Measurements from ENCODE around the gene ARHGAP33. TPM values are rescaled to one million over a fixed set of nuclear protein-coding genes. Genes with fewer than 3 reads are reported as not detected.

The ARHGAP33 gene
- total RNA-seq, 1 experiment from 2014 or later, result 2.3 TPM

DNA sequence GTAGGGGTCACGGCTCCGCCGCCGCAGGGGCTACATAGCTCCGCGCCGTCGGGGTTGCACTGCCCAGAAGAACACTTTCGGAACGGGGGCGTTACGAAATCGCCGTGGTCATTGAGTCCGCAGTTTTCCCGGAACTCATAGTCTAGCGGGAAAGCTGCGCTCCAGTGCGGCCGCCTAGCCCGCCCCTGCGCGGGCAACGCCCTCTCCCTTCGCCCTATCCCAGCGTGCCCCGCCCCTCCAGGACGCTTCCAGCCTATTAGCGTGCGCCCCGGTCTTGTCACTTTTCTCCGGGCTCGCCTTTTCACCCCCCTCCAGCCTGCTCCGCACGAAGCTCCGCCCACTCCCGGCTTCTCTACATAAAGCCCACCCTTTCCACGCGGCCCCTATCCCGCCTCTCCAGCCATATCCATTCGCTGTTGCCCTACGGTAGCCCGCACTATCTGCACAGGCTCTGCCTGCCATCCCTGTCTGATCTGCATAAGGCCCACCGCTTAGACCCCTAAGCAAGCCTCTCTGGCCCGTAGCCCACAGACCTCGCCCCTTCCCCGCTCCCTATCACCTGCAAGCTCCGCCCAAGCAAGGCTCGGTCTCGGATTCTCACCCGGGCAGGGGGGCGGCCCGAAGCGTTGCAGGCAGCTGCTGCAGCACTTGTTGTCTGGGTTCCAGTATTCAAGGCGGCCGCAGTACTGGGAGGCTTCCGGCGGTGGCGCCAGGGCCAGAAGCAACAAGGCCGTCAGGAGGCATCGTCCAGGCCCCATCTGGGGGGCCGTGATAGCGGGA lies 34.8 kb upstream of the ARHGAP33 start:
- DNase-seq (ENCODE audit: low read depth), result peak; percentile 98

DNA sequence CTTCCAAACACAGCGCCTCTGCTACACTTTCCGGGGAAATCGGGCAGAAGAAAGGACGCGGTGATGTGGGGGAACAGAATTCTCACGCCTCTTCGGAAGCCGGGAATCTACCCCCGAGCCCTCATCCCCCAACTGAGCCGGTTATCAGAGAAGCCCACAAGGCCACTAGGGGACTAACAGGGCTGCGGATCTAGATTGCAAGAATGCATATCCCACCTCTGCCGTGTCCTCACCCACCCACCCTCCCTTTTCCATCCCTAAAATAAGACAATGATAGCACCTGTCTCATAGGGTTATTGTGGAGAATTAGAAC lies 34.2 kb upstream of the ARHGAP33 start:
- DNase-seq (ENCODE audit: low read depth), result no peak

DNA sequence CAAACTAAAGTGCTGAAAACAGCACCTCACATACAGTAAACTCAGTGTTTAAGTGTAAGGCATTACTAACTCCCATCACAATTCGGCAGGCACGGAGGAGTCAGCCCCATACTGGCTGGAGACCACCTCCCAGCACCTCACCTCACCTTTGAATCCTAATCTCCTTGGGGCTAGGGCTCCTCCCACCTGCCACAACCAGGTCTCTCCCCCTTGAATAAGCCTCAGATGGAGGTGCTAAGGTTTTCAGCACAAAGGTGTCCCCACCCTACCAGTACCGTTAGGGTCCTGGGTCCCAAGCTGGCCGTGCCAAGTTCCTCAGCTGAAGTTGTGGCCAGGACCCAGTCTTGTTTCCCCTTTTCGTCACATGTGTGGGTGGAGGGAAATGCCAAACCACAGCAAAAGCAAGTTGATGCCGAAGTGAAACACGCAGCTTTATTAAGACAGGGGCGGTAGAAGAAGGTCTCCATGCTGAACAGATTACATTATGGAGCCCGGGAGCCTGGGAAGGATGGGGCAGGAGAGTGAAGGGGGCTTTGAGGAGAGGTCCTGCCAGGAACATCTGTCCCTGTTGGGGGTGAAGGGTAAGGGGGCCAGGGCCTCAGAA lies 33.1 kb upstream of the ARHGAP33 start, which contains the start of gene IGFLR1:
Gene IGFLR1, minus strand, starts transcription at position 332 of the 604 bp plus-strand sequence. CDS start 1,272 bp downstream, outside the sequence.
- DNase-seq (ENCODE audit: low read depth), result no peak

DNA sequence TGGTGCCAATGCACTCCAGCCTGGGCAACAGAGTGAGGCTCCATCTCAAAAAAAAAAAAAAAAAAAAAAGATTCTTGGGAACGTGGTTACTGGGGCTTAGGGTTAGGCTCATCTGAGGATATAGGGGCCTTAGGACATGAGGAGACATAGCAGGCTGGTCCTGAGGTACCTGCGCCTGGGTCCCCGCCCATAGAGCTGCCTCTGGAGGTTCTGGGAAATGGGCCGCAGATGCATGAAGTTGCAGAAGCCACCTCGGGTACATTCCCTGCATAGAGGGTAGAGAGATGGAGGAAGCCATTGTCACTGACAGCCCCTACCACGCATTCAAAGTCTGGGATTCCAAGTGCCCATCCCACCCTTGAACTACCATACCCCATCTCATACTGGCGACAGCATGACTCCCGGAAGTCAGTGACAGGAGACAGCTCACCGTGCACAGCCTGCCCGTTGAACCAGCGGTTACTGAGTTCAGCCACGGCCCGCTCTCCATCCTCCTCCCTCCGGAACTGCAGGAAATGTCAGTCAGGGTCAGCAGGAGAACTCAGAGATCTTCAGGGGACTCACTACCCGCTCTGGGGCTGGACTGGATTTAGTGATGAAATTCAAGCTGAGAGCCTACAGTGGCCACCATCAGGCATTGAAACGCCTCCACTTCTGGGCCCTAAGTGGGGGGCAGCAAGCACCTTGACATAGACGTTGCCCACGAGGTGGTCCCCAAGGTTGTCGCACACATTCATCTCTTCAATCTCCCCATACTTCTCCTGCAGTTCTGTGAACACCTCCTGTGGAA lies 31.5 kb upstream of the ARHGAP33 start:
- no peak for DNase-seq (ENCODE audit: low read depth)

DNA sequence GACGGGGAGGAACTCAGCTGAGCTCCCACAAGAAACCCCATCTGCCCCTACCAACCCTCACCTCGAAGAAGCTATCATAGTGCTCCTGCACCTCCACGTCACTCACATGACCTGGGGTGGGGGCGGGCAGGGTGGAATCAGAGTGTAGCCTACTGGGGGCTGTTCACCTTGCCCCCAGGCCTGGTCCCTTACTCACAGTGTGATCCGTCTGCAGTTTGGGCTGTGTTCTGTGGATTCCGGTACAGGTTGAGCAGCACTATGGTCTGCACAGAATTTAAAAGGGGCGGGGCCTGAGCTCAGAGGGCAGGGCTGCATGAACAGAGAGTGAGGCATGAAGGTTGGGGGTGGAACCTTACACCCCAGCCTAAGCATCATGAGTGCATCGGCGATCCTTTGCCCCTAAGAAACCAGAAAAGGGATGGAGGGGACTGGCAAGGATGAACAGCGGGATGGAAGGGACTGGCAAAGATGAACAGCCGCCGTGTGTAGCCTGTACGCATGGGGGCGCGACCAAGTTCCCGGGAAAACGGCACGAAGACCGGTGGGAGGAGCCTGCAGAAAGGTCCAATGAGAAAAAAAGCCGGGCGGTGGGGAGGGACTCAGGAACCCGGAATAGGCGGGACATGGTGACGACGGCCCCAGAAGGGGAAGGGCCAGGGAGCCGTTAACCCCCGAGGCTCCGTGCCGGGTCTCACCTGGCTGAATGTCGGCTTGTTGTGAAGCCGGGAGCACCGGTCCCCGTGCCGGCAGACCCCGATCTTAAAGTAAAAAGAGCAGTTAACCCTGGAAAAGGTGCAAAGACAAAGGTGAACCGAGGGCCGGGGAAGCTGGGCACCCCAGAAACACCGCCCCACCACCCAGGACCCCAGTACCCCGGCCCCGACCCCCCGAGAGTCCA lies 30.7 kb upstream of the ARHGAP33 start:
- DNase-seq (ENCODE audit: low read depth), result peak; percentile 96

DNA sequence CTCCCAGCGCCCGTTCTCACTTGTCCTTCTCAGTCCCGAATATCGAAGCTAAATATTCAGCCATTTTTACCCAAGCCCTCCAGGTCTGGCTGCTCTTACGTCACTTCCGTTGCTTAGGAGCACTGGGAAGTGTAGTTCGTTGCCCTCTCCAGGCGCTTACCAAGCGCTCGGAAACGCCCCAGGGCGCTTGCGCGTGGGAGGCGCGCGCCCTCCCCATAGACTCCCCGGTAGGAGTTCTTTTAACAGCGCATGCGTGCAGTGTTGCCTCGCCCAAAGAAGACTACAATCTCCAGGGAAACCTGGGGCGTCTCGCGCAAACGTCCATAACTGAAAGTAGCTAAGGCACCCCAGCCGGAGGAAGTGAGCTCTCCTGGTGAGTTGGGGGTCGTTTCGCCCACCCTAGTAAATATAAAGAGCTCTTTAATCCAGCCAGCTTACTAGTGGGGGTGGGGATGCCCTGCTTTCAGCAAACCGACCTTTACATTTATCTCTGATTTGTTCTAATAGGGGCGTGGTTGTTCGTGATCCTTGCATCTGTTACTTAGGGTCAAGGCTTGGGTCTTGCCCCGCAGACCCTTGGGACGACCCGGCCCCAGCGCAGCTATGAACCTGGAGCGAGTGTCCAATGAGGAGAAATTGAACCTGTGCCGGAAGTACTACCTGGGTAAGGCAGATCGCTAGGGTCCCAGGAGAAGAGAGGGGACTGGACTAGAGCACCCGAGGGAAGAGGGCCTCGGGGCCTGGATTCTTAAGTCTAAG lies 29.9 kb upstream of the ARHGAP33 start, which contains the start of the genes PSENEN and U2AF1L4:
Gene PSENEN, plus strand, starts transcription at position 324 of the 759 bp plus-strand sequence. Its CDS starts 280 bp downstream, at position 604.
Gene U2AF1L4, minus strand, starts transcription at position 91 of the 759 bp plus-strand sequence. Its CDS starts 27 bp downstream, at position 64.
- peak; percentile 99 for DNase-seq (ENCODE audit: low read depth)

DNA sequence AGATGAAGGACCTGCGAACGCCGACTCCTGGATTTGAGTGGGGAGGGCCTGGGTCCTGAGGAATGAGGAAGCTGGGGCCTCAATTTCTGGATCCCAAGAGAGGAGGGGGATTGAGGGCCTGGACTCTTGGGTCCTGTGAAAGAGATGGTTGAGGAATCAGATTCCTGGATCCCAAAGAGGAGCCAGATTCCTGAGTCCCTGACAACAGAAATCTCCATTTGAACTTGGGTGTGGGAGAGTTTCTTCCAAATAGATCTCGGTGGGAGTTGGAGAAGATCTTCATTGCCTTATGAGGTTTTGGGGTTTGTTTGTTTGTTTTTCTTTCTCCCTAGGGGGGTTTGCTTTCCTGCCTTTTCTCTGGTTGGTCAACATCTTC lies 29.3 kb upstream of the ARHGAP33 start:
- no peak for DNase-seq (ENCODE audit: low read depth)

DNA sequence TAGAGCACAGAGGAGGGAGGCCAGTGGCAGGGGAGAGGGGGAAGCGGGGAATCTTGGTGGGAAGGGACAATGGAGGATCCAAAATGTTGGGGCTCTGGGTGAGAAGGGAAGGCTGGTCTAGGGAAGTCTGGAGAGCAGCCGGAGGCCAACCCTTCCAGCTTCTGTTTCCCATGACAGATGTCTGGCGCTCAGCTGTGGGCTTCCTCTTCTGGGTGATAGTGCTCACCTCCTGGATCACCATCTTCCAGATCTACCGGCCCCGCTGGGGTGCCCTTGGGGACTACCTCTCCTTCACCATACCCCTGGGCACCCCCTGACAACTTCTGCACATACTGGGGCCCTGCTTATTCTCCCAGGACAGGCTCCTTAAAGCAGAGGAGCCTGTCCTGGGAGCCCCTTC lies 28.8 kb upstream of the ARHGAP33 start:
- DNase-seq (ENCODE audit: low read depth), result no peak

DNA sequence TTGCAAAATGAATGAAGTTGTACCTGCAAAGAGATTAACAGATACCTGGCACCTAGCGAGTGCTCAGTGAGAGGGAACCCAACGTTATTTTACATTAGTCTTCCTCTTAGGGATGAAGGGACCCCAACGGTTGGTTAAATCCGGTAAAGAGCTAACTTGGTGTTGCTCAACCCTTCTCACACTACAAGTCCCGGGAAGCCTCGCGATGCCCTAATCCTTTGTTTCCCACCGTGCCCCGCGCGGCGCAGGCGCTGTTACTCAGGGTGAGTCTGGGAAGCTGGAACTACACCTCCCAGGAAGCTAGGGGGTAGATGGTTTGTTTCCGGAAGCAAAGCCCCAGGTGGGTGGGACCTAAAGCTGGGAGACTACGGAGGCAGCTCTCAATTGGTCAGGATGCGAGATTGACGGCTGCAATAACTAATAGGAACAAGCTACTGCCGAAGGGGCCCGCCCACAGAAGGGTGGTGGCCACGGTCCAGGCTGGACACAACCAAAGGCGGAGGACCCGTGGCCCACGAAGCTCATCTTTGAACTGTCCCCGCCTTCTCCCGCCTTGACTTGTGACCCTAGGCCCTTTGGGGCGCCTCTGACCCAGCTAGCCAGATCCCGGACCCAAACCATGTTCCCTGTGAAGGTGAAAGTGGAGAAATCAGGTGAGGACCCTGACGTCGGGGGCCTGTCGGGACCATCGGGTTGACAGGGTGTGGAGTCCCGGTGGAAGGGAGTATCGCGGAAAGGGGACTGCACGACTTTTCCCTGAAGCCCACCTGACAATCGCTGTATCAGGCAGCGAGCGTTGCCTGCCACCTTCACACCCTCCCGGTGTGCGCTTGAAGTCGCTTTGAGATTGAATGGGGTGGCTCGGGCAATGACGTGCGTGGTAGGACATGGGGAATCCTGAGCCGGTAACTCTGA lies 27.0 kb upstream of the ARHGAP33 start, which contains the start of gene LIN37:
Gene LIN37, plus strand, starts transcription at position 471 of the 915 bp plus-strand sequence. Its CDS starts 149 bp downstream, at position 620.
- peak; percentile 99 for DNase-seq (ENCODE audit: low read depth)

DNA sequence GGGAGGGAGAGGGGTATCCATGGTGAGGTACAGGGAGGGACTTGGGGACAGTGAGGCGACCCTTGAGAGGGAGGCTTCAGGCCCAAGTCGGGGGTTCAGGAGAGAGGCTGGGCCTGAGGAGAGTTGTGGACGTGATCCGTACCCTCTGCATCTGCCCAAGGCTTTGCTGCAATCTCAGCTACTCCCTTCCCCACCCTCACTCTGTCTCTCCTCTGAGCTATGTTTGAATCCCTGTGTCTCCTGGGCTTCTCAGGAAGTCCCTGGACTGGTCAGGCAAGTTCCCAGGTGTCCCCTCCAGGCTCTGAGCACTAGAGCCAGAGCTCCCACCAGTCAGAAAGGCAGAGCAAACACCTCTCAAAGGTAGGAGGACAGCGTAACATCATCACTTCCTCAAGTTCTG lies 25.2 kb upstream of the ARHGAP33 start:
- DNase-seq (ENCODE audit: low read depth), result no peak

DNA sequence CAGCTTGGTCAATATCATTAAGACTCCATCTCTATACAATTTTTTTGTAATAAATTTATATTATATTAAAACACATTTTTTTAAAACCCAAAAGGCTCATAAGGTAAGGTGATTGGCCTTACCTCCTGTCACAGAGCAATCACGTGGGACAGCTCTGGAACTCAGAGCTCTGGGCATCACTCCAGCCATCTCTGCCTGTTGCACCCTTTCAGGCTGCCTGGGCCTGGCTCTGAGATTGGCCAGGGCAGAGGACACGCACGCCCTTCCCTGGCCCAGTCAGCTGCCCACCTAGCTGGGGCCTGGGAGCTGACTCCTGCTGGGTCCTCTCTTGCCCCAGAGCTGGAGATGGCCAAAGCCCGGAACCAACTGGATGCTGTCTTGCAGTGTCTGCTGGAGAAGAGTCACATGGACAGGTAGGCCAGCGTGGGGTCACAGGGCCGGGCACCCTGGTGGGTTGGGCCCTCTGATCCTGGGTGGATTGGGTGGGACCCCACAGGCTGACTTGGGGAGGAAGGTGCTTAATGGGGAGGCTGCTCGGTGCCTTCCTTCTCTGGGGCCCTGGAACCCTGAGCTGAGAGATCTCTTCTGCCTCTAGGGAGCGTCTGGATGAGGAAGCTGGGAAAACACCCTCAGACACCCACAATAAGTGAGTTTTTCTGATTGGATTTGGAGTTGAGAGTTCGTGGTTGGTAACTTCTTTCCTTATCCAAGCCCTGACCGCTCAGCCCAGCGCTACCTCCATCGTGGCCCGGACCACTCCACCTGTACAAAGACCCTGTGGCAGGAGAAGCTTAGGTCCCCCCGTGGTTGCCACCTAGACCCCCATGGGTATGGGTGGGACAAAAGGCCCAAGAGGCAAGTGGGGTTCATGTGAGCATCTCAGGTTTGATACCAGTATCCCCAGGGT lies 23.3 kb upstream of the ARHGAP33 start:
- DNase-seq (ENCODE audit: low read depth), result no peak

DNA sequence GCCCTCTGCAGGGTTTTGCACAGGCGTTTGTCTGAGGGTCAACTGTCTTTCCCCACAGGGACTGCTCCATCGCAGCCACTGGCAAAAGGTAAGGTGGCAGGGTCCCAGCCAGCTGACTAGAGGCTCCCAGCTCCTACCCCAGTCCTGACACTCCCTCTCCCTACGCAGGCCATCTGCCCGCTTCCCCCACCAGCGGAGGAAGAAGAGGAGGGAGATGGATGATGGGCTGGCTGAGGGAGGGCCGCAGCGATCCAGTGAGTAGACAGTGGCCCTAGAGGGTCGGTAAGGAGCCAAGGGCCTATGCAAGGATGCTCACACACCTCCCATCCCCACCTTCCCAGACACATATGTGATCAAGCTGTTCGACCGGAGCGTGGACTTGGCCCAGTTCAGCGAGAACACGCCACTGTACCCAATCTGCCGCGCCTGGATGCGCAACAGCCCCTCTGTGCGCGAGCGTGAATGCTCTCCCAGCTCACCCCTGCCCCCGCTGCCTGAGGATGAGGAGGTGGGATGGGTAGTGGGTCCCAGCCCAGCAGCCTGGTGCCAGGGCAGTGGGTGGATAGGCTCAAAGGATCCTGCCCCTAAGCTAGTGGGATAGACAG lies 22.5 kb upstream of the ARHGAP33 start:
- no peak for DNase-seq (ENCODE audit: low read depth)

DNA sequence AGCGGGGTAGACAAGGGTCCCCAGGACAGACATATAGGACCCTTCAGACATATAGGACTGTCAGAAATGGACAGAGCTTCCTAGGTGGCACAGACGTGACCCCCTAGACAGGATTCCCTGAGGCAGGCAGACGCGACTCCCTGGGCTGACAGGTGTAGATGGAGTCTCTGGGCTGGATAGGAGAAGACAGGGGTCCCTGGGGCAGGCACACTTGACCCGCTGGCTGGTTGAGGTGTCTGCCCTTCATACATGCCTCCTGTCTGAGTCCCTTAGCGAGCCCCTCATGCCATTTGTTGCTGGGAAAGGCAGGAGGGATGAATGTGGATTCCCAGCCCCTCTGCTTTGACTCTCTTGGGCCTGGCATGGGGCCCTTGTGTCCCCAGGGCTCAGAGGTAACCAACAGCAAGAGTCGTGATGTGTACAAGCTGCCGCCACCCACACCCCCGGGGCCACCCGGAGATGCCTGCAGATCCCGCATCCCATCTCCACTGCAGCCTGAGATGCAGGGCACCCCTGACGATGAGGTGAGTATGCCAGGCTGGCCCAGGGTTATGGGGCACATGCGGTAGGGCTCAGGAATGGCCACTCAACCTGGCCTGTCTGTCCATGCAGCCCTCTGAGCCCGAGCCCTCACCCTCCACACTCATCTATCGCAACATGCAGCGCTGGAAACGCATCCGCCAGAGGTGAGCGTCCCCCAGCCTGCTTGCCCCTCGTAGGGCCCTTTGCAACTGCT lies 21.6 kb upstream of the ARHGAP33 start:
- DNase-seq (ENCODE audit: low read depth), result no peak

DNA sequence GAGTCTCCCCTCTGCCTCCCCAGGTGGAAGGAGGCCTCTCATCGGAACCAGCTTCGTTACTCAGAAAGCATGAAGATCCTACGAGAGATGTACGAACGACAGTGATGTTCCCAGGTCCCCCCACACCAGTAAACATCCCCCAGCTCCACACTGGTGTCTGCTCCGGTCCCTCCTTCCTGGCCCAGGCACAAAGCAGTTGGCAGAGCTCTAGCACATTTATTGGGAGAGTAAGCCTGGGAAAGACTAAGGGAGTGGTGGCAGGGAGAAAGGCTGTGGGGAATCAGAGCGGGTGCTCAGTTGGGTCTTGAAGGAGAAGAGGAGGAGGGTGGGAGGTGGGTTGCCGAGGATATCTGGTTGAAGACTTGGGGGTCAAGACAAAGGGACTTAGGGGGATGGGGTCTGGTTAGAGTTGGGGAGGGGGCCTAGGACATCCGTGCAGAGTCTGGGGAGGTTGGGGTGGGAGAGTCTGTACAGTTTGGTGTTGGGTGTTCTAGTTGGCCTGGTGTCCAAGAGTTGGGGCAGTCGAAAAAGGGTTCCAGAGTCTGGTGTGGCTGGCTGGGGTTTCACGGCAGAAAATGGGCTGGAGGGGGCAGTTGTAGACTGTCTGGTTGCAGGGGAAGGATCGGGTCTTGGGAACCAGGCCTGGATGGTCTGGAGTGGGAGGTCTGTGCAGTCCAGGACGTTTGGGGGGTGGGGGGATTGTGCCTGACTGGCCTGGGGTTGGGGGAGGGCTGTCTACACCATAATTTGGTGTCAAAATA lies 20.8 kb upstream of the ARHGAP33 start:
- DNase-seq (ENCODE audit: low read depth), result no peak

DNA sequence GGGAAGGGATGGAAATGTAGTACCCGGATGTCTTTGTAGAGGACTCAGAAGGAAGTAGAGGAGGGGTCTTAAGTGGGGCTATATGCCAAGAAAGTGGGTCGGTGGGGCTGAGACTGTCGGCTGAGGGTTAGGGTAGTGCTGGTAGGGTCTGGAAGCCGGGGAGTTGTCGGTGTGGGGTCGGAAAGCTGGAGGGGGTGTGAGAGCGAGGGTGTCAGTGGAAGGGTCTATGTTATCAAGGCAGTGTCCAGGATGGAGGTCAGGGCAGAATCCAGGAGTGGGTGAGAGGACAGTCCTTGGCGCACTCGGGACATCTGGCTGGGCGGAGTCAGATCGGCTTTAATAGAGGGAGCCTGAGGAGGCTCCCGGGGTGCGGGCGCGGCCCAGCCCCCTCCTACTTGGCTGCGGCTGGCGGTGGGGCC lies 20.2 kb upstream of the ARHGAP33 start:
- no peak for DNase-seq (ENCODE audit: low read depth)
